NCI-H146 treated with DMSO at 0.1 percent for 48 hours (cell line): ENCODE results near the gene MGAT5.
A peak's percentile ranks its signal among the peaks of the same experiment; 100 is the strongest.

Source experiments
- DNase-seq: peaks from one replicate; lab custom pipeline; 2025; ENCODE audit not compliant: unreplicated experiment; lab: John Stamatoyannopoulos, UW

MGAT5 gene

DNA sequence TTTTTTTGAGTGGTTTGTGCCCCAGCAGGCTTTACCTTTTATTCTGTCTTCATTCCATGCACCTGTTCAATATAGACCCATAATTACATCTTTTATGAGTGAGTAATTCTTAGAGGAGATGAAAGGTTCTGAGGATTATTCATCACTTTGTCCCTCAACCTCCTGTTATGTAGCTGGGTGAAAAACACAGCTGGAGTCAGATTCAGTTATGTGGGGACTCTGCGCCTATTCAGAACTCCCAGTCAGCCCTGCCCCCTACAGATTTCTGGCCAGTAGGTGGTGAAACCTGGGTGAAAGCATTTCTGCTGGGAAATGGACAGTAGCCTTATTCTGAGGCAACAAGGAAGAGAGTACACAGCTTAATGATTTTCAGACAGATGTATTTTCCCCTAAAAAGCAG lies 107.8 kb downstream of the MGAT5 start:
- DNase-seq: peak; percentile 95

DNA sequence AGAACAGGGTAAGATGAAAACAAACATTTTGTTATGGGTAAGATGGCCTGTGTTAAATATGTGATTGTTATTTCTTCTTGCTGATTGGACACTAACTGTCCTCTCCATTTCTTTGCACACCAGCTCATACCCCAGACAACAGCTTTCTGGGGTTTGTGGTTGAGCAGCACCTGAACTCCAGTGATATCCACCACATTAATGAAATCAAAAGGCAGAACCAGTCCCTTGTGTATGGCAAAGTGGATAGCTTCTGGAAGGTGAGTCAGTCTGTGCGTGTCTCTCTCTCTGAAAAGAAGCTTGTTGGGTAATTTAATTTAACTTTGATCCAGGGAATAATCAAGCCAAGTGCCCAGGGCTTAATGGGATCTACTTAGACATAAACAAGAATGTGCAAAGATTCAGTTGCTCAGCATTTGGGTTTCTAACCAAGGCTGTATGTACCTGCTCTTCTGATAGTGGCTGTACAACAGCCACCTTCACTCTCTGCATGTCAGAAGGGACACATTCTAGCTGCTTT lies 108.3 kb downstream of the MGAT5 start:
- no peak for DNase-seq

DNA sequence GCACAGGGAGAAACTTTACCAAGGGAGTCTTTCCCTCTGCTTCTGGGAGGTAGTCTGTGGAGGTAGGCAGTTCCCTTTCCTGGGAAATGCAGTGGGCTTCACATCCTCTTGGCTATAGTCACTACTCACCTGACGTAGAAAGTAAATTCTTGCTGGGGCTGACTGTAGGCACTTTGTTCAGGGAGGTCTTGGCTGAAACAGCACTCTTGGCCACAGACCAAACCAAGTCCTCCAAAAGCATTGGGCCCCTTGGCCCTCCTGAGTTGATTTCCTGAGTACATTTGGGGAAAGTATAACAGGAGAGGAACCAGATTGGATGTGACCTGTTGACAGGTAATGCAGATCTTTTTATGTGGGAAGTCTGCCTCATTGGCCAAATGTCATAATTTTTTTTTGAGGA lies 108.9 kb downstream of the MGAT5 start:
- DNase-seq: no peak

DNA sequence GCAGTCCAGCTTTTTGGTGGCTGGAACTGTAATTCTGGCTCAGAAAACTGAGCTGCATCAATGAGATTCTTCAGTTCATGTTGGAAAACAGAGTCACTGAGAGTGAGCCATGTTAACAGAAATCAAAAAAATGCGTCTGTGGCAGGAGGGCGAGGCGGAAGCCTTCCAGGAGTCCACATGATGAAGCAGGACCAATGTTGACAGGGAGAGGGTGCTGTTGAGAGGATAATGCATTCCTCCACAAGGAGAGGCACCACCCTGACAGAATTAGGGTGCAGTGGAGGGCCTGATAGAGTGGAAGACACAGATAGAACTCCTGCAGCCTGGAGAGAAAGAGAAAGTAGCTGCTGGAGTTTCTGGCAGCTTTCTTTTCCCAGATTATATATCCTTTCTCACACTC lies 111.5 kb downstream of the MGAT5 start:
- DNase-seq: no peak

DNA sequence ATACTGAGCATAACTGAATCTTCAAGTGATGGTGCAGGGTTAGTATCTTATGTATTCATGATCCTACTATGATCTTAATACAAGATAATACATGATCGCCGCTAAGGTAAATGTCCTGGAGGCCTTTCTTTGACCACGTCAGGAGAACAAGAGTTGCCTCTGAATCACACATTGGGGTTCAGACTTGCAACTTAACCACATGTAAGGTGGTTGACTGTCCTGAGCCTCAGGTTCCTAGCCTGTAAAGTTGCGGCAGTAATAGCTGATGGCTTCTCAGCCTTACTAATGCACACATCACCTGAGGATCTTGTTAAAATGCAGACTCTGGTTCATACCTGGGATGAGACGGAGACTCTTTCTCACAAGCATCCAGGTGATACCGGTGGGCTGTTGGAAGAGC lies 112.5 kb downstream of the MGAT5 start:
- DNase-seq: no peak

DNA sequence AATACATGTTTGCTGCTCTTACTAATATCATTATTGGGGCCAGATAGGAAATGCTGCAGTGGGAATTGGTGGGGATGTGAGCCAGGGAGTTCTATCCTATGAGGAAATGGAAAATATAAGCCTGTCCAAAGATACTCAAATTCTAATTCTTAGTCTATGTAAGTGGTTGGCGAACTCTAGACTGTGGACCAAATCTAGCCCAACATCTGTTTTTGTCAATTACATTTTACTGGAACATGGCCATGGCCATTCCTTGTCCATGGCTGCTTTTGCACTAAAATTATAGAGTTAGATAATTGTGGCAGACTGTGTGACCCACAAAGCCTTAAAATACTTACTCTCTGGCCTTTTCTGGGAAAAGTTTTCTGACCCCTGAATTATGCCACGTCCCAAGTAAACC lies 113.3 kb downstream of the MGAT5 start:
- no peak for DNase-seq

DNA sequence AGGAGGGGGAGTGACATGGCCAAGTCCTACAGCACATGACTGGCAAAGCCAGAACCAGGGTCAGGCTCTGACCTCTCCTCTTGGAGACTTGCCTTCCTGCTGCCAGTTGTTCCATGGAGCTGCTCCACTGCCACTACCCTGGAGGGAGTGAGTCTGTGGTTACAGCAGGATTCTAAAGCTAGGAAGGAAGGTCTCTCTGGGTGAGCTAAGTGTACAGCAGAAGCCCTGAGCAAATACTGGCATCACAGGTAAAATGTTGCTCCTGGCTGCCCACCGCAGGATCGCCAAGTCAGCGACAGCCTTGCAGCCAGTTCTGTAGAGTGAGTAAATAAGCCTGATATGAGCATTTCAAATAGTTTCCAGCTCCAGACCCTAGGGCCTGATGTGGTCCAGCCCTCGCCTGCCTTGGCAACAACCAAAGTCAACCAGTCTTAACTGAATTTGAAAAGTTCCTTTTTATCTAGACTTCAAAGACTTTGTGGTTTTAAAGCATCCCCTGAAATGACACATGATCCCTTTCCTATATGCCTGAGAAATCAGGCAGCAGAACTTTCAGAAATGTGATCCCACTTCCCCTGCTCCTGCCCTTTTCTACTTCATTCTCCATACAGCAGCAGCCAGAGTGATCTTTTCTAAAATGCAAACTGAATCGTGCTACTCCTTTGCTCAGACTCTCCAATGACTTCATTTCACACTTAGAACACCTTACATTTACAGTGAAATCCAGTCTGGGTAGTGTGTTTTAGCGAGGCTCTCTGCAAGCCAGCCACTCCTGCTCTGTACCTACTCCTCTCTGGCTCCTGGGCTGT lies 114.3 kb downstream of the MGAT5 start:
- no peak for DNase-seq

DNA sequence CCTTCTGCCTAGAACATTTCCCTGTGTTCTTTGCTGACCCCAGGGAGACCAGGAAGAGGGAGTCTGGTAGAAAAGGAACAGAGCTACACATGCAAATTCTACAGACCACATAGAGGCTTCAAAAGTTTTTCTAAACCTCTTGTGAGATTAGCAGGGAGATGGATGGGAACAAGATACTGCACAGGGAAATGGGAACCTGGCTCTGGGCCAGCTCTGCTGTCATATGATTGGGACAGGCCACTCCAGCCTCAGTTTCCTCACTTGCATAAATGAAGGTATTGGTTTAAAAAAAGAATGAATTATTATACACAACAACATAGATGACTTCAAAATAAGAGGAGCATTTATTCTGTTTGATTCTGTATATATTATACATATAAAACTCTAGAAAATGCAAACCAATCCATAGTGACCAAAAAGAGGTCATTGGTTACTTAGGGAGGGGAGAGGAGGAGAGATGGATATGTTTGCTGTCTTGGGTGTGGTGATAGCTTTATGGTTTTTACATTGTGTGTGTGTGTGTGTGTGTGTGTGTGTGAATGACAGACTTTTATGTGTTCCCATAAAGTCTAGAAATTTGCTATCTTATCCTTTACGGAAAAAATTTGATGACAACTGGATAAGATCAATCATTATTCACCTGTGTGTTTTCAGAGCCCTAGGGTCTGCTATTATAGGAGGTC lies 115.5 kb downstream of the MGAT5 start:
- no peak for DNase-seq

DNA sequence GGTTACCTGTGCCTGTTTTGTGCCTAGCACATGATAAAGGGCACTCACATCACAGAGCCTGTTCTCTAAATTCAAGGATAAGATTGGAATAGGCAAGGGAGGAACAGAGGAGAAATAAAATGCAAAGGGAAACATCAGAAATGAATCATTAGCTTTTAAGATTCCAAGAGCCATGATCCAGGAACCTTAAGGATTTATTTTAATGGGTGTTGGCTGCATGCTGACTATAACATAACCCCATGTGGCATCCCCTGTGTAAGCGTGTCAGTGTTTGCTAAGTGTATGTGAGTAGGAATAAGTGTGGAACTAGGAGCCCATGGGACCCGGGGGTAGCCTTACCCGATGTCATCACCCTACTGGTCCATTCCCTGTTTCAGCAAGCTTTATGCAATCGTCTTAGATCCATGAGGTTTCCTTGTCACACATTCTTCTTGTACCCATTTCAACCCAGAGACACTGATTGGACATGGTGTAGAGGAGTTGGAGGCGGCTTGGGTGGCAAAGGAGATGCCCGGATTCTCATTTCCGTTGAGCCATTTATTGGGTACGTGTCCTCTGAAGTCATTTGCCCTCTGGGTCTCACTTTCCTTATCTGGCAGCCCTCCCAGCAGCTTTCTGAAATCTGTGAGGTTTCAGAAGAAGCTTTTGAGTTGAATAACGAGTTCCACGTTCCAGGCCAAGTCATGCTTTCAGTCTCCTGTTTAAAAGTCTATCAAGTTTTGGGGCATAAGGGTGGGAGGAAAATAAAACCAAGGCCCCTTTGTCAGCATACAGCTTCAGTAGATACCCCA lies 117.0 kb downstream of the MGAT5 start:
- DNase-seq: no peak

DNA sequence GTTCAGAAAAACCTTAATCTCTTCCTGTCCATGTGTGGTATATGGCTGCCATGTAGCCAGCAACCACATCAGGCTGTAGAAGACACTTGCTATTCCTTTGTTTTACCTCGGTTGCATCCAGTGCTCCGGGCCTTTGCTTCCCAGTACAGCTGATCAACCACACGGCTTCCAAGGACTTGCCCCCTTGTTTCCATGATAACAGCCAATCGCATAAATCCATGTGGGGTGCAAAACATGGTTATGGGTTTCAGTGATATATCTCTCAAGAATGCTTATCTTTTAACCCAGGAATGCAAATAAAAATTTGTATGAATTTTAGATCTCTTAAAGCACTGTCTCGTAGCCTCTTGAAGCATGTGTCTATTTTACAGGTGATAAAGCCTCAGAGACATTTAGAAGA lies 118.3 kb downstream of the MGAT5 start:
- DNase-seq: no peak

DNA sequence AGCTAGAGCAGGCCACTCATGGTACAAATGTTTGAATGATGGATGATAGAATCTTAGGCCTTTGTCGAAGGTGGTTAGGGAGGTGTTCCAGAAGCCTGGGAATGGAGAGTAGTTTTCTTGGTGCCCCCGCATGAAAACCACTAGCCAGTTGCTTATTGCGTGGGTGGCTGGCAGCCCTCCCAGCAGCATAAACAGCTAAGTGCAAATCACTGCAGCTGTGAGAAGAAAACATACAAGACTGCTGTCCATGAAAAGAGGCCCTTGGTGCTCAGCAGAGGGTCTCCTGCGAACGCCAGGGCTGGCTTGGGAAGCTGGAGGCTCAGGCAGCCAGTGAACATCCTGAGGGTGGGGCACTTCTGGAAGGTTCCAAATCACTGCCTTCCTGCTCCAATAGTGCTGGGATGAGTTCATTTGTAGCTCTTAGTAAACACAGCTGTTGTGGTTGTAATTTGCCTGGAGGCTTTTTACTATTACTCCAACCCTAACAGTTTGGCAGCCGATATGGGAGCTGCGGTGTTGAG lies 118.8 kb downstream of the MGAT5 start:
- DNase-seq: no peak

DNA sequence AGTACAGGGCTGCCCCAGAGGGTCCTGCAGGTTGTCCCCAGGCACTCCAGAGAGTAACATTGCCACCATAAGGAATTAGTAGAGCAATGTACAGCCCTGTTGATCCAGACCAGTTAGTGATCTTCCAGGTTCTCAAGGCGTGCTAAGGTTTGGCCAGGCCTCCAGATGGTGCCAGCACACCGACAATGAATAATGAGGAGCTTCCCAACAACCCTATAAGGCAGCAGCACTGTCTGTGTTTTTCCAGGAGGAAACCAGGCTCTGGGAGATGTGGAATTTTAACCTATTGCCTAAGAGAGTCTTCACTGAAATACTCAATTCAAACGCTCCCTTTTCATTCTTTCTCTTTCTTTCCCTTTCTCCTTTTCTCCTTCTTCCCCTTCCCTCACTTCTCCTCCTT lies 122.1 kb downstream of the MGAT5 start:
- DNase-seq: peak; percentile 5

DNA sequence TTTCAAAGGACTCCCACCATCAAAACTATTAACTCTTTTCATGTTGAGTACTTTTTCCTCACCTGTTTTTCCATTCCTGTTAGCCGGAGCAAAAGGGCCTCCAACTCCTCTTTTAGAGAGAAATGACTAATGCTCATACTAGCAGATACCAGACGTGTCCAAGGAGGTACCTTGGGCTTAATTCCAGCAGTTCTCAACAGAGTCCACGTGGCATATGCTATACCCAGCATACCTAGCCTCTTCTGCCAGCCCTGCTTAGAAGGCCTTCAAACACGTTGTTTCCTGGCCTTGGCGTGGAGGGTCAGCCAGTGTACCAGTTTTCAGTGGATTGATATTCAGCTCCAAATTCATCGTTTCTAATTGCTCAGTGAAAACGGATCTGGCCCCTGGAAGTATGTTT lies 123.9 kb downstream of the MGAT5 start:
- no peak for DNase-seq

DNA sequence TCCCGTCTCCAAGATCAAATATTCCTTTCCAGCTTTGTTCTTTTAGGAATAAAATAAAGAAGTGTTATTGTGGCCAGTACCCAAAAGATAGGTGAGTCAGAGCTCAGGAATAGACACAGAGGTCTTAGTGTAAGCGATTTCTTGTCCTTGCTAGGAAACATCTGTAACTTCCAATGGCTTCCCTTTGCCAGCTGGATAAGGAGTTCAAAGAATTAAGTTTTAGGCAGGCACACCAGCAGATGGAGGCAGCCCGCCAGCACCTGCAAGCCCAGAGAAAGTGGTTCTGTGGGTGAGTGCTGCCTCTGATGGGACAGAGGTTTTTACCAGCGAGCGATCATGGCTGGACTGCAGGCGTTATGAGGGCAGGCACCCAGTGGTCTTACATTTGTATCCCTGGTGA lies 125.4 kb downstream of the MGAT5 start:
- DNase-seq: no peak

DNA sequence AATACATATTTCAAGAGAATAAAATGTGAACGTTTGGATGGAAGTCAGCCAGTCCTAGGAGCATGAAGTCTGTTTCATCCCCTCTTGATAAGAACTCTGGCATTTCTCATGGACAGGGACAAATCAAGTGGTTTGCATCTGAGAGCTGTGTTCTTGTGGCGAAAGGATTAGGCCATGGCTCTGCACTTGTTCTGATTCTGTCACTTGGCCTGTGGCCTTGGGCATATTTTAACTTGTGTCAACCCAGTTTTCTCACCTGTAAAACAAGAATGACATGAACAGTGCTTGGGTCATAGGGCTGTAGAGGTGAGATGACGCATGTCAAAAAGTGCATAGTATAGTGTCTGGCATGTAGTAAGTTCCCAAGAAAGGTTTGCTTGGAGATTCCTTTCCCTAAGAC lies 125.8 kb downstream of the MGAT5 start:
- DNase-seq: no peak

DNA sequence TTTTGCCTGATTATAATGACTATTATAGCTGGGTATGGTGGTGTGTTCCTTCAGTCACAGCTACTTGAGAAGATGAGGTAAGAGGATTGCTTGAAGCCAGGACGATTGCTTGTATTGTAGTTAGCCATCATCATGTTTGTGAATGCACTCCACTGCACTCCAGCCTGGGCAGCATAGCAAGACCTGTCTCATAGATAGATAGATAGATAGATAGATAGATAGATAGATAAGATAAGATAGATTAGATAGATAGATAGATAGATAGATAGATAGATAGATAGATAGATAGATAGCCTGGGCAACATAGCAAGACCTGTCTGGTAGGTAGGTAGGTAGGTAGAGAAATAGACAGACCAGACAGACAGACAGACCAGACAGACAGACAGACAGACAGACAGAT lies 127.3 kb downstream of the MGAT5 start:
- no peak for DNase-seq

DNA sequence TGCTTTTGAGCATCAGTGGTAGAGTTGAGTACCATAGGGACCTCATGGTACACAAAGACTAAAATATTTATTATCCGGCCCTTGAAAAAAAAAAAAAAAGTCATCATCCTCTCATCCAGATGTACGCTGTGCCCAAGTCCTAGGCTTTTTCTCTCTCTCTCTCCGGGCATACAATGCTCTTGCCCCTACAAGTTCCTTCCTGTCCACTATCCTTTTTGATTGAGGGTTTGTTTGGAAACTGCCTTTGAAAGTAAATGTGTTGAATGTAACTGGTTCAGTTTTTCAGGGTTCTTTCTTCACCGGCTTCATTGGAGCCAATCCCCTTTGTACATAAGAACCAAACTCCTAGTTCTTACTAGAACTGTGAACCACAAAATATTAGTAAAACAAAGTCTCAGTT lies 130.3 kb downstream of the MGAT5 start:
- DNase-seq: no peak

DNA sequence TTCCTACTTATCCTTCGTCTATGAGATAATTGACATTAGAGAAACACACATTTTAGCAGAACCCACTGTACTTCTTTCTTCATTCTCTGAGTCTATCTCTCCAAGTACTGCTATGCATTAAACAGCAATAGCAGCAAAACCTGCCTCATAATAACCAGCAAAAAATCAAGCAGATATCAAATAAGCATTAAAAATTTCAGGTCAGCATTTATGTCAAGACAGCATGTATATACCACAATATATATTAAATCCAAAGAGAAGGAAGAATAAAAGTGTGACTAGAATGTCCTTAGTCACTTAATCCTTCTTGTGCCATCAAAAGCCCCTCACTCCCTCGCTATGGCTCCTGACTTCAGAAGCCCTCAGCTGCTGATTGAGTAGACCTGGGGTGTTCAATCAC lies 131.3 kb downstream of the MGAT5 start:
- DNase-seq: no peak

DNA sequence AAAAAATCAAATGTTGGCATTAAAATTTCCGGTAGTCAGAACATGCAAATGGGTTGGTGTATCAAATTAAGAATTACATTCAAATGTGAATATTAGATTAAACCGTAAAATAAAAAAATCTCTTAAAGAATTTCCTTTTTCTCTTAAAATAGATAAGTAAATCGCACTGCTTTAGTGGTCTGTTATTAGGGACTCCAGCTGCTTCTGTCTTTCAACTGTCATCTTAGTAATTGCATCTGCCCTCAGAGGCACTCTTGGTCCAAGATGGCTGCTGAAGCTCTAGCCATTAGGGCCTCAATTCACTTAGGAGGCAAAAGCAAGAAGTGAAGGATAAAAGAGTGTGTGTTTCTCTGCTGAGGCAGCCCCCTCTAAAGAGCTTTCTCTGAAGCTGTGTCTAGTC lies 132.4 kb downstream of the MGAT5 start:
- no peak for DNase-seq

DNA sequence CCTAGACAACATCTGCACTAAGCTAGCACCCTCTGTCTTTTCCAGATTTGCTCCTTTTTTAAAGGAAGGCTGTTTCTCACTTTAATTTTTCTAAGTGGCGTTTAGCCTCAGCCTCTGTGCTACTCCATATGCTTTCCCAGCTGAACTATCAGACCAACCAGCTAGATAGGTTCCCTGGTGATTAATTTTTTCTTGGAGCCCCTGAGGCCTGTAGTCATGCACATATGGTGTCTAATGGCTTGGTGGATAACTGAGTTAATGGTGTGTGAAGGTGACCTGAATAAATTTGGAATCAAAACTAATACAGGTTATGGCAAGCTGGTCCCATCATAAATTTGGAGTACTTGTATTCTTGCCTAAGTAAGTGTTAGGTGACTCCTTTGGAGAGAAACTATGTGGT lies 135.5 kb downstream of the MGAT5 start:
- DNase-seq: no peak

DNA sequence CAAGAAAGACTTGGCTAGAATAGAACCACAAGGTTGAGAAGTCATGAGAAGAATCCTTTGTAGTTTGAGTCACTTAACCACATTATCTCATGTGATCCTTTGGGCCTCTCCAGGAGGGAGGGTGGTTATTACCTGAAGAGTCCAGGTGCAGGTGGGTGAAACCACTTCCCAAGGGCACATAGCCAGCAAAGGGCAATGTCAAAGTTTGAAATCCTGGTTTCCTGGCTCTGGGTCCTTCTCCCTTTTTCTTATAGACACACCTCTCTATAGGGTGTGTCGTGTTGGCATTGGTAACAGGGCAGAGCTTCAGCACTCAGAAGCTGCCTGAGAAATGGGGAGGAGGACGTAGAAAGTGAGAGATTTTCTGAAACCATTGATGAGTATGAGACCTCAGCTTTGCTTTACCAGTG lies 137.9 kb downstream of the MGAT5 start:
- DNase-seq: no peak
